Stimulated activated CD4-positive, alpha-beta T cell treated with anti-CD3 and anti-CD28 coated beads, Interleukin-1b, Interleukin-23, amount 100 ng/mL, for 24 hours (primary cell): ENCODE results near the gene STXBP5L.
"Not testable (repeated sequence)": the region's sequence is repeated elsewhere in the genome, so short reads cannot be mapped to it uniquely, and the experiment has no call there.

Experiments
- DNase-seq, 4 experiments: peaks; one replicate each; pipeline ENCODE4 v3.0.0-alpha.2; 2020; ENCODE audit warnings: low read depth in 4 of 4, low spot score in 1 of 4

STXBP5L gene

GRCh38 chr3:121018917-121019321 lies 110.9 kb downstream of the STXBP5L start:
- DNase-seq, result no peak

GRCh38 chr3:121063628-121064027 lies 155.6 kb downstream of the STXBP5L start:
- no peak for DNase-seq

- no peak for DNase-seq
These were observed 156.1 kb downstream of the STXBP5L start for GRCh38 chr3:121064121-121064520.

- no peak for DNase-seq
These were observed 164.1 kb downstream of the STXBP5L start for GRCh38 chr3:121072133-121072532.

DNA sequence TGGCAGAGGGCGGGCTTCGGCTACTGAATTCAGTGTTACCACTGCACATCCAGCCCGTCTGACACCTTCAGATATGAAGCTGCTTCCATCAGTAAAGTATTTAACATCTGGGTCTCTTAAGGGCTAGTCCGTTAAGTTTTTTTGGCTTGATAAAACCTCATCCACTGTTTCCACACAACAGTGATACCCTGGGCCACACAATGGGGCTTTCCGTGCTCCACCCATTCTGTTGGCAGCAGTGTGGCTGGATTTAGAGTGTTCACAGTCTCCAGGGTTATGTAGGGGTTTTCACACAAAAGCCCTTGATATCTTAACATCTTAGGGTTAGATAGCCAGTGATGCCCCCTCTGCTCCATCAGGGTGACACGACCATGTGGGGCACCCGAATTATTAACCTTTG lies 165.0 kb downstream of the STXBP5L start:
- no peak for DNase-seq

- no peak for DNase-seq
These were observed 167.2 kb downstream of the STXBP5L start for GRCh38 chr3:121075191-121075590.

DNA sequence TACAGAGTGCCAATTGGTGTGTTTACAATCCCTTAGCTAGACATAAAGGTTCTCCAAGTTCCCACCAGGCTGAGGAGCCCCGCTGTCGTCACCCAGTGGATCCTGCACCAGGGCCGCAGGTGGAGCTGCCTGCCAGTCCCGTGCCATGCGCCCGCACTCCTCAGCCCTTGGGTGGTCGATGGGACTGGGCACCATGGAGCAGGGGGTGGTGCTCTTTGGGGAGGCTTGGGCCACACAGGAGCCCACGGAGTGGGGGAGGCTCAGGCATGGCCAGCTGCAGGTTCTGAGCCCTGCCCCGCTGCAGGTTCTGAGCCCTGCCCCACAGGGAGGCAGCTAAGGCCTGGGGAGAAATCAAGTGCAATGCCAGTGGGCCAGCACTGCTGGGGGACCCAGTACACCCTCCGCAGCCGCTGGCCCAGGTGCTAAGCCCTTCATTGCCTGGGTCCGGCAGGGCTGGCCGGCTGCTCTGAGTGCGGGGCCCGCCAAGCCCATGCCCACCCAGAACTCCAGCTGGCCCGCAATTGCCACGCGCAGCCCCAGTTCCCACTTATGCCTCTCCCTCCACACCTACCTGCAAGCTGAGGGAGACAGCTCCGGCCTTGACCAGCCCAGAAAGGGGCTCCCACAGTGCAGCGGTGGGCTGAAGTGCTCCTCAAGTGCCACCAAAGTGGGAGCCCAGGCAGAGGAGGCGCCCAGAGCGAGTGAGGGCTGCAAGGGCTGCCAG lies 170.5 kb downstream of the STXBP5L start:
- DNase-seq, result not testable (repeated sequence)

- DNase-seq, result no peak
These were observed 188.9 kb downstream of the STXBP5L start for GRCh38 chr3:121096953-121097352.

- not testable (repeated sequence) for DNase-seq
These were observed 203.1 kb downstream of the STXBP5L start for GRCh38 chr3:121111086-121111485.

DNA sequence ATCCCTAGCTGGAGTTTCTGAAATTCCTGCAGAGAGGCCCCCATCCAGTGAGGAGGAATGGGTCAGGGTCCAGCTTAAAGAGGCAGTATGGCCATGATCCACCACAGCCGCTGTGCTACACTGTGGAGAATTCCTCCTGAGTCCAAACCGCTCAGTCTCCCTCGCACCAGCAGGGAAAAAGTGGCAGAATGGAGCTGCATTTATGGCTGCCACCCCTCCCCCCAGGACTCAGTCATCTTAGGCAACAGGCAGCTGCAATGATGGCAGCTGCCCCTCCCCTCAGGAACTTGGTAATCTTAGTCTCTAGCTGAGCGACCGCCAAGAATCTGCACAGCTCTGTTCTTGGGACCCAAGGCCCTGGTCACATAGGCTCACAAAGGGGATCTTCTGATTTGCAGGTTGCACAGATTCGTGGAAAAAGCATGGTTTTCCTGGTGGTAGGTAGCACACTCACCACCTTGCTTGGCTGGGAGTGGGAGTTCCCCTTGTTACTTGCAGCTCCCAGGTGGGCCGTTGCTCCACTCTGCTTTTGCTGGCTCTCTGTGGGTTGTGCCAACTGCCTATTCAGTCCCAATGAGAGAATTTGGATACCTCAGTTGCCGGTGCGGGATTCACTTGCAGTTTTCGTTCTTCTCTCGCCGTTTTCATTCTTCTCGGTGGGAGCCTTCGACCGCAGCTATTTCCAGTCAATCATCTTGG lies 204.1 kb downstream of the STXBP5L start:
- DNase-seq, result no peak

GRCh38 chr3:121126033-121126706 lies 218.2 kb downstream of the STXBP5L start:
- no peak for DNase-seq

DNA sequence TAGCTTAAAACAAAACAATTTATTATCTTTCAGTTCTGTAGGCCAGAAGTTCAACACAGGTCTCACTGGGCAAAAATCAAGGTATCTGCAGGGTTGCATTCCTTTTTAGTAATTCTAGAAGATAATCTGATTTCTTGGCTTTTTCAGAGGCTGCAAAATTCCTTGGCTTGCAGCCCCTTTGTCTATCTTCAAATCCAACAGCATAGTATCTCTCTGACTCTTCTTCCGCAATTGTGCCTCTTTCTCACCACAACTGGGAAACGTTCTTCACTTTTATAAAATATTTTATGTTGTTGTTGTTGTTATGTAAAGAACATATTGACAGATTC lies 218.7 kb downstream of the STXBP5L start:
- DNase-seq, result no peak

DNA sequence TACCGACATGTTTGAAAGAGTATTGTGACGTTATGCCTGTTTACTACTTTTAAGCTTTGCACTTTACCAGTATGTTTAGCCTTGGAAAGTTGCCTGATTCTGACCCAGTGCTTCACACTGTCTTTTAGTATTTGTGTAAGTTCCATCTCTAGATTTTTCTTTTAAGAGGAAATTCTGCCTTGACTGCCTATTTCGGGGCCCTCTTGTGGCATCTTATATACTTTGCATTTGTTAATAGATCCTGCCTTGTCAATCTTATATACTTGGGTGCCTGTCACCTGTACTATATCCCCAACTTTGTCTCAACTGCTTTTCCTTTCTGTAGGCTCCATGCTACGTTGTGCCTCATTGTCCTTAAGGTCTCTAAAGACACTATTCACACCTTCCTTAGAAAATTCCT lies 244.6 kb downstream of the STXBP5L start:
- DNase-seq, result no peak

GRCh38 chr3:121153851-121154250 lies 245.8 kb downstream of the STXBP5L start:
- no peak for DNase-seq

DNA sequence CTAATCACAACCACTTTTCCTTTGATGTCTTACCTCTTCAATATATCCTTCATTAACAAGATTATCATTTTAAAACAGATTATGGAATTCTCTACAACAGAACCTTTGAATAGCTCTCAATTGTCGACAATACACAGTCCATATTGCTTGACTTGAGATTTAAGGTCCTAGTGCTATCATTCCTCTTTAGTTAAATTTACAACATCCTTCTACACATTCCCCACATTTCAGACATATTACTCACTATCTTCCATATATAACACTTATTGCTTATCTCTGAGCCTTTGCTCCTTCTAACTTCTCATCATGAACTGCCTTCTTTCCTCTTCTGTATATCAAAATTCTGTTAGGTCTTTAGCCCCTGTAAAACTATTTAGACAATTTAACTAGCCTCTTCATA lies 247.0 kb downstream of the STXBP5L start:
- DNase-seq, result no peak

DNA sequence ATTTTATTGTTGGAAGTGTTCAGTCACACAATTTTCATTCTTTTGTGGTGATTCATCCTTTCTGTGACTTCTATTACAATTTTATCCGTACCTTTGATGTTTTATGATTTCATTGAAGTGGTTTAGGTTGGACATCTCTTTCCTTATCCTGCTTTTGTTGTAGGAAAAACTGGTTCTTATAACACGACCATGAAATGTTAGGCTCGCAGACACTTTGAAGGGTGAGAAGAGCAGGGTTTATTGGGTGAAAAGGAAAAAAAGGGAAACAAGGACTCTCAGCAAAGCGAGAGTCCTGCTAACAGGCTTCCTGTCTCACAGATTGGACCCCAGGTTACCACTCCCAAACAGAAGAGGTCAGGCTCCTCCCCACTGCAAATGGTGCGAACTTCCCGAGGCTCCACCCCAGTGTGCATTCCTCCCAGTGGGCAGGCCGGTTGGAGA lies 257.4 kb downstream of the STXBP5L start:
- DNase-seq, result no peak

GRCh38 chr3:121167374-121168139 lies 259.6 kb downstream of the STXBP5L start:
- DNase-seq, result no peak

DNA sequence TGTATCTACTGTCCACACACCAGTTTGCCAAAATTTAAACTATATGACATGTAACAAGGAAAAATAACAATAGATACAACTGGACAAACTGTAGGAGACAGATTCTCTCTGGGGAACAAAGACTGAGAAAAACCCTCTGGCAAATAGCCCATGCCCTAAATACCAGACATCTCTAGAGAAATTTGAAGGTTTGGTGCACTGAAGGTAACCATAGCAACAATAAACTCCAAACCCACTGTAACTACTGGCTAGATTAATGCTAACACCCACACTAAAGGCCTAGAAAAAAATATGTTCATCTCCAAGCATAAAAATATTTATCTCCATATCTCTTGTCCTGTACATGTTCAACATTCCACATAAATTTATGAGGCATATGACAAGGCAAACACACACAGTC lies 267.1 kb downstream of the STXBP5L start:
- DNase-seq, result no peak

GRCh38 chr3:121190626-121191025 lies 282.6 kb downstream of the STXBP5L start:
- DNase-seq, result not testable (repeated sequence)

GRCh38 chr3:121202573-121202972 lies 294.6 kb downstream of the STXBP5L start:
- DNase-seq, result no peak

GRCh38 chr3:121223116-121223515 lies 315.1 kb downstream of the STXBP5L start:
- DNase-seq, result no peak
